NCI-H2107 treated with DMSO at 0.1 percent for 48 hours (cell line): ENCODE measurements around the gene TSTD2.

Experiments
- DNase-seq: peaks from one replicate; lab custom pipeline; 2025; ENCODE audit not compliant: unreplicated experiment; lab: John Stamatoyannopoulos, UW

The TSTD2 gene

DNA sequence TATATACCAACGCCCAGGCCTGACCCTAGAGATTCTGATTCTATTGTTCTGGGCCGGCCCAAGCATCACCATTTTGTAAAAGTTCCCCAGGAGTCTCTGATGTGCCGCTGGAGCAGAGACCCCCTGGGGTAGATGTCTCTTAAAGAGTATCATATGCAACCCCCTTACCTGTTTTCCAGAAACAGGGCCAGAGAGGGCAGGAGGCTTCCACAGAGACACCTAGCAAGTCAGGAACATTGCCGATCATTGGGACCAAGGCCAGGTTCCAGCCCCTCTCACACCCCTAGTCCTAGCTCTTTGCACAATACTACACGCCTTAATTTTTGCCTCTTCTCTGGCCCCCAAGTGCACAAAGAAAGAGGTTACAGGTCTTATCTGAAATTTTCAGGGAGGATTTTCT lies 67.9 kb downstream of the TSTD2 start:
- no peak for DNase-seq

DNA sequence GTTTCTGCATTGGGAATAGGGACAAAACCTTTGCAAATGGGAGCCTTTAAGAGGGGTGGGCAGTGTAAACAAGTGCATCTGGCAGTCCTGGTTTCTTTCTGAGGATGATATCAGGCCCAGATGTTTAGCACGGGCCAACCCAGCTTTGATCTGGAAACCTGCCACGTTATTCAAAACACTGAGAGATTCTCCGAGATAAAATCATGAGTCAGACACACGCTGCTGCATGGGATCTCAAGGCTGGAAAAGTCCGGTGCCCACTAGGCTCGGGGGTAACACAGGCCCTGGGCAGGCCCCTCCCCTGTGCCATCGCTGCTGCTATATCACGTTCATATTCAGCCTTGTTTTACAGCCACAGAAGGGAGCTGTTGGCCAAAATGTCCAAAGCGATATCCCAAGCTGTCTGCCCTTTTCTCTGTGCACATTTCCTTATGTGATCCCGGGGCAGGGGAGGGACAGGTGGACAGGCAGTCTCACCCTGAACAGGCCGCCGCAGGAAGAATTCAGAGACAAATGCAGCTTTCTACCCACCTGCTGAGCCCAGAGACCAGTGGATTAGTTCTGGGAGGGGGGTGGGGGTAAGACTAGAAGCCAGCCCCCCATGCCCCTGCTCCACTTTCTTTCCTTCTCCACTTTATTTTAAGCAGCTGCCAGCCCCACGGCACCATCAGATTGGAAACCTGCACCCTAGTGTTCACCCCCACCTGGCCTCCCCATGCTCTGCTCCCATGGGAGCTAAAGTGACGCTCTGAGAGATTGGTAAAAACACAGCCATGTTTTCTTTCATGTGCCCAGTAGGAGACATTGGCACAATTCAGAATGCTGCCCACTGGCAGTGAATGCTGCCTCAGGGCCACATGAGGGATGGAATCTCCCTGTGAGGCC lies 68.6 kb downstream of the TSTD2 start:
- DNase-seq = peak; percentile 29

DNA sequence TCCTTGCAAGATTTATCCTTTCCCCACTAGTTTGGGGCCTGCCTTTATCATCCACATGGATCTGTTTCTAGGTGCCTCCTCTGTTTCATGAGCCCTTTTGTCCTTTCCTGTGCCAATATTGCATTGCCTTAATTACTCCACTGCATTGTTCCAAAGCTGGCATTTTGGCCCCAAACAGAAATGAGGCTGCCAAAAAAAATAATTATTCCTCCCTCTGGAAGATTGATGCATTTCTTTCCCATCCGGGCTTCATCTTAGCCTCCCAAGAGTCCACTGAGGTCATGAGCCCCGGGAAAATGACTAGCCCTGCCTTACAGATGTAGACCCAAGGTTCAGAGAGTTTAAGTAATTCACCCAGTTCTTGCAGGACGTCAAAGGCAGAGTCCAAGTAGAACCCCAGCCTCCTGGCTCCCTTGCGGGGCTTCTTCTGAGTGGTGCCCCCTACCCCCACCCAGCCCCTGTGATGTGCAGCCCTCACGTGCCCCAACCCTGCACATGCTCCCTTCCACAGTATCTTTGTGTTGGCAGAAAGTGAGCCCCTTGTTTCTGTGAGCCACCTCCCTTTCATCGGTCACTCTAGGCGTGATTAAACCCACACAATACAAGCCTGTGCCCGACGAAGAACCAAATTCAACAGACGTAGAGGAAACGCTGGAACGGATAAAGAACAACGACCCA lies 69.6 kb downstream of the TSTD2 start:
- no peak for DNase-seq

DNA sequence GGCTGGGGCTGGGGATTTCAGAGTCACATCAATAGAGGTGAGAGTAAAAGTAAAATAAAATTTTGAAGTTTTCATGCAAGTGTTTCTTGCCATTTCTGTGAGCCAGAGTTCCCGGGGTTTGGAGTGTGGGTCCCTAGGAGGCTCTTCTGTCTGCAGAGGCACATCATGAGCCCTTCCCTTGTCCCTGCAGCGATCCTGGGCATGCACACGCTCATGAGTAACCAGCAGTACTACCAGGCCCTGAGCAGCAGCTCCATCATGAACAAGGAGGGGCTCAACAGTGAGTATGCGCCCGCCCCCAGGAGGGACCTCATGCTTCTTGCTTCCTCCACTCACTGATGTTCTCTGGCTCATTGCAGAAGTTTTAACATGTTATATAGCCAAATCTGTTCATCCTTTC lies 70.6 kb downstream of the TSTD2 start:
- DNase-seq = no peak

DNA sequence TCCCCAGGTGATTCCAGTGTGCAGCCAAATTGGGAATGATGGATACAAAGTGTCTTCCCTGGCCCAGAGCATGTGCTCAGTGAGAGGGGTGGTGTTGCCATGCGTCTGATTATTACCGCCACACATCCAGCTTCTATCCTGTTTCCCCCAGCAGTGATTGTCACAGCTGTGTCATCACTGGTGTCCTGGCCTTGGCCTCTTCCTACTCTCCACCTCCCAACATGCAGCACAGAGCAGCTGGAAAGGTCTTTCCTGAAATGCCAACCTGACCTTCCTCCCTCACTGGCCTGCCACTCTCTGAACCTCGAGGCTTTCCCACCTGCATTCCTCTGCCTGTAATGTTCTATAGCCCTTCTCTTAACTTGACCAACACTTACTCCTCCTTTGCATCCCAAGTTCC lies 71.7 kb downstream of the TSTD2 start:
- DNase-seq = no peak

DNA sequence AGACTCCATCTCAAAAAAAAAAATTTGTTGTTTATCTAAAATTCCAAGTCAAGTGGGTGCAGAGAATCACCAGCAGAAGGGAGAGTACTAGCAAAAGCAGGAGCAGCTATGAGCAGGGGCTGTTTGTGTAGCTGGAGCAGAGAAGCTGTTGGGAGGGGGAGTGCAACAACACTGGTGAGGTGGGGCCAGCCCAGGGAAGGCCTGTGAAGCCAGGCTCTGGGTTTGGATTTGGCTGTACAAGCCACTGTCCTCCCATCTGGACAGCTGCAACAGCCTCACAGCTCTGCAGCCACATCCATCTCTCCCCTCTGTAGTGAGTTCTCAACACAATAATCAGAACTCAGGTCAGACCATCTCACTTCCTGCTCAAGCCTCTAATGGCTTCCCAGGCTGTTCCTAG lies 72.3 kb downstream of the TSTD2 start:
- no peak for DNase-seq

DNA sequence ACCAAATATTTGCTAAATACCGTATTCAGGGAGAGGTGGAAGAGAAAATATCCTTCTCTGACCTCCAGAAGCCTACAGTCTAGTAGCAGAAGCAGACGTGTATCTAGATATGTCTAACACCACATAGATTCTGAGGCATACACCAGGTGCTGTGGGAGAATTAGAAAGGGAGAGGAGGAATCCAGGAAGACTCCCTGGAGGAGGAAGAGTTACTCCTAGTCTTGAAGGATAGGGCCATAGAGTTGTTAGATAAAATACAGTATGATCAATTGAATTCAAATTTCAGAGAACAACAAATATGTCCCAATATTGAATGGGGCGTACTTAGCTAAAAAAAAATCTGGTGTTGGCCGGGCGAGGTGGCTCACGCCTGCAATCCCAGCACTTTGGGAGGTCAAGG lies 73.0 kb downstream of the TSTD2 start:
- no peak for DNase-seq

DNA sequence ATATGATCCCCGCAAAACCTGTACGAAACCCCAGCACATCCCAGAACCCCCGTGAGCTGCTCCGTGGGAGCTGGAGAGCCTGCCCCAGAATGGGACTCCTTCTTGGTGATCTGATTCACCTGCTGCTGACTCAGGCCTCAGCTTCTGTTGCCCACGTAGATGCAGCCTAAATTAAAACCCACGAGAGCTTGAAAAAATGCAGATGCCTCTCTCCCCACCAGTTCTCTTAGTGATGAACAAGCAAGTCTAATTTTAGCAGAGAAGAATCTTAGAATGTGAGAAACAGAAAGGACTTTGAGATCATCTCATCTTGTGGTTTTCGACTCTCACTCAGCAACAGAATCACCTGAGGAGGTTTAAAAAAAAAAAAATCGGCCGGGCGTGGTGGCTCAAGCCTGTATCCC lies 74.1 kb downstream of the TSTD2 start:
- DNase-seq = no peak

DNA sequence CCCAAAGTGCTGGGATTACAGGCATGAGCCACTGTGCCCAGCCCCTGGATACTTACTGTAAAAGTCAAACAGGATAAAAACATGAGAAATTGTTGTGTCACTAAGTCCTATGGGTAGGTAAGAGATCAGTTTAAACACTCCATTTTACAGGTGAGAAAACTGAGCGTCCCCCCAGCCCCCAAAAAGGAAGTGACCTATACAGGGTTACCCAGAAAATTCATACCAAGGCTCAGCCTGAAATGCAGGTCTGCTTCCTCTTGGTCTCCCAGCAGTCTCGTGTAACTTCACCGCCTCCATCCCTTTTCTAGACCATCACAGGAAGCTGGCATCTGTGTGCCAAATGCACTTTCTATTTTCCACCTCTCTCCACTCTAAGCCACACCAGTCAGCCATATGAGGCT lies 74.5 kb downstream of the TSTD2 start:
- no peak for DNase-seq

DNA sequence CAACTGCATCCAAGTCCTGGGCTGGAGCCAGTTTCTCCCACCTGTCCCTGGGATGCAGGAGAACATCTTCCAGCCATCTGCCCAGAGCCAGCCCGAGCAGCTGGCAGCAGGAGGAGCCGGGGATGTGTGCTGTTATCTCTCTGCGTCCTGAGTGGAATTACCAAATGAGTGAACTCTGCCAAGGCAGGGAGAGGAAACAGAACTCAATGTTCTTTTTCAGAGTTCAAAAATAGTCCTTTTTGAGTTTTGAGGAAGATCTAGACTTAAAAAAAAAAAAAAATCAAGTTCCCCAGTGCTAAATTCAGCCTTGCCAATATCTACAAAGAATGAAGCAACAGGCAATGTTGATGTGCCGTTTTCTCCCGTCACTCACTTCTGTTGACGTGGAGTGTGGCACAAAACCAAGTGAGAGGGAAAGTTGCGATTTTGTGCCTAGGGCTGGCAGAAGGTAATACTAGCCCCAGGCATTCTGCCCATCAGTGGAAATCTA lies 75.5 kb downstream of the TSTD2 start:
- DNase-seq = no peak

DNA sequence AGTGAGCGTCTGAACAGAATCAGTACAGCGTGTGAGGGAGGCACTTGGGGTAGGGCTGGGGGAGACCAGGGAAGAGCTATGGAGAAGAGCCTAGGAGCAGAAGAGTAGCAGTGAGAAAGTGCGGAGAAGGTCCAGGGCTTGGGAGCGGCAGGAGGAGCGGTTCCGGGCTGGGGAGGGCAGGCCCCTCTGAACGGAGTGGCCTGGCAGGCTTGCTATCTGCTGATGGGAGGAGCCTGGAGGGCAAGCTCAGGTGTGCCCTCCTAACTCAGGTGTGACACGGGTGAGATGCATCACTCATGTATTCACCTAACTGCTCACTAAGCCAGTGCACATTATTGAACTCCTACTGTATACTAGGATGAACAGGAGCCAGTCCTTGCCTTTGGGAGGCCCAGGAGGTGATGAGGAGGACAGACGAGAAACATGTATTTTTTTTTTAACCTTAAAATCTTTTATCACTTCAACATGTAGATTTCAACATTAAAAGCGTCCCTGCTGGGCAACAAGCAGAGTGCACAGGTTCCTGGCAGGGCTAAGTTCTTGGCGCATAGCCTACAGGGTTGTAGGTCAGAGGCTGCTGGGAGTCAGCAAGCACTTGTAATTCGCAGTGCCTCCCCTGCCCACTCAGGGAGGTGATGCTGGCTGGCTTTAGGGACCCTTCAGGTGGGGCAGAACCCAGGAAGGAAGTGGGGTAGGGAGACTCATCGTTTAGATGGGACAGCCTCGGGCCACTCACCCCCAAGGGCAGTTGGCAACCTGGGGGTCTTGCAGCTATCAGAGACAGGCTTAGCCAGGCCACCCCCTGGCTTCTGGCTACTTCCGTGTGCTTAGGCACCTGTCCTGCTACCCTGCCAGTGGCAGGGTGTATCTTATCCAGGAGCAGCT lies 76.2 kb downstream of the TSTD2 start:
- DNase-seq = no peak

DNA sequence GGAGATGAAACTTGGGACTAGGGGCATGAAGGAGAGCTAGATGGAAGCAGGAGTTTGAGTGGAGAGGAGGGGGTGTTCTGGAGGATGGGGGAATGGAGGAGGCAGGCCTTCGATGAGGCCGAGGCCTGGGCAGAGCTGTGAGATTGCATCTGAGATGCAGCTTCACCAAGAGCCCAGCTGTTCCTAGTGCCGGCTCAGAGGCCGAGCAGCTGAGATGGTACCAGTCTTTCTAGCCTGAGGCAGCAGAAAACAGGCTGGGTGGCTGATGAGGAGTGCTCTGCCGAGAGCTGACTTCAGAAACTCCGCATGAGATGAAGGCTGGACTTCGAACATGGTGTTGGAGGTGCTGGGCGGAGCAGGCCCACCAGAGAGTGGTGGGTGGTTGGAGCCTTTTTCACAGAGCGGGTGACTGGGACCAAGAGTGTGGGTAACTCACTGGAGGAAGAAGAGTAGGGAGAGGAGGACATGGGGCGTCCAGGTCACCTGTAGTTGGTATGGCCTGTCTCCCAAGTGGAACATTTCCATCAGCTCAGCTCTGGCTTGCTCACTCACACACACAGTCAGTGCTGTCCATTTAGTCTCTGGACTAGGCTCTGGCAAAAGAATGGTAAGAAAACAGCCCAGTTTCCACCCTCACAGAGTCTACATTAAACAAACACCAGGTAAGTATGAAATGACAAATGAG lies 77.0 kb downstream of the TSTD2 start:
- no peak for DNase-seq

DNA sequence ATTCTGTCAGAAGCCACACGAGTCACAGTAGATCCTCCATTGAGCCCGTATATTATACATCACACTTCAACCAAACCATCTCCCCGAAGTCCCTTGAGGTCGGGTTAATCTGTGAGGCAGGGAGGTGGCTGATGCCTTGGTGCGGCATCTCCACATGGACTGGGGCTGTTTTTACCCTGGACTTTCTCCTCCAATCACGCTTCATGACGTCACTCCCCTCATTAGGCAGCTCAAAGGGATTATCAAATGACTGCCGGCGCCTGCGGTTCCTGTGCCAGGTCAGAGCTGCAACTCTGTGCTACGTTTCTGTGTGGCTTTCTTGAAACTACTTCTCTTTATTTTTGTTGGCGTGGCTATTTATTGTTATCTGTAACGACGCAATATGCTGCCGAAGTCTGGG lies 78.0 kb downstream of the TSTD2 start:
- DNase-seq = no peak

DNA sequence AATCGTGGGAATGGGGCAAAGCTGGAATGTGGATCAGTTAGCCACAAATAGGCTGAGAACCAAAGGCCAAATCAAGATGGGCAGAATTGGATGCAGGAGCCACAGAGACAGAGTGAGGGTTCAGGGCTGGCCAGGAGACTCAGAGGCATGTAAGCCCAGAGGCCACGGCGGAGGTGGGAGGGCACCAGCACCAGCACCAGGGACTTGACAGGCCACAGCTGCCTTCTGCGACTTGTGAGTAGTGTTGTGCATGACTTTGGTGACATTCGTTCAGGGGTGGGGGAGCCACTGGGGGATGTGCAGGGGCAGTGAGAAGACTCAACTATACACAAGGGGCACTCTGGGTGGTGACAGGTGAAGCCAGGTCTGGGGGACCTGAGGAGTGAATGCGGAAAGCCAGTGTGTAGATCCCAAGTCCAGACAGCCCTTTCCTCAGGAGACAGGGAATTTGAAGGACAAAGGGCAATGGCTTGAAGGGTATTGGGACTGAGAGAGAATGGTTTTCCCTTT lies 78.5 kb downstream of the TSTD2 start:
- DNase-seq = no peak

DNA sequence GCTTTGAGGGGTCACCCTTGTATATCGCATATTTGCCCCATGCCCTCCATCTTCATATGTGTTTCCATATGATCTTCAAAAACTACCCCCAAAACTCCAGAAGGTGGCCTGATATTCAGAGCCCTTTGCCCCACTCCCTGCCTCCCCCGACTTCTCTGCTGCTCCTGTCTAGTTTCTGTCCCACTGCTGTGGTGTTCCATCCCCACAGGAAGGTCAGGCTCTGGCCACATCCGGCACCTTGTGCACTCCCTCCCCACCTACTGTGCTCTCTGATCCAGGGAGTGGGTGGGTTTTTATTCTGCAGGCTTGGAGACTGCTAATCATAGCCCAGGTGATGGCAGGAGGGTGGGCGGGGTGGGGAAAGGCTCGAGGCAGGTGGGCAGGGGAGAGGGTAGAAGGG lies 79.3 kb downstream of the TSTD2 start:
- DNase-seq = no peak

DNA sequence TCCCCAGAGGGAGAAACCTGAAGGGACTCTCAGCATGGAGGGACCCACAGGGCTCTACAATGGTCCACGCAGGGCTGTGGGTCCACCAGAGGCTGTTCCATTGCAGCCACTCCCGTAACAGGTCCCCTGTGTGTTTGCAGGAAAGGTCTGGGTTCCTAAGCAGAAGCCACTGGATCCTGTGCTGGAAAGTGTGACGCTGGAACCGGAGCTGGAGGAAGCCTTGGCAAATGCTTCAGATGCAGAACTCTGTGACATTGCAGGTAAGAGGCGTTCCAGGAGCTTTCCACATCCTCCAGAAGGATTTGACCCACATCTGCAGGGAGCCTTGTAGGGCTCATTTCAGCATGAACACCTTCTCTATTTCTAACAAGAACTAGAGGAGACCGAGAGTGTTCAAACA lies 80.0 kb downstream of the TSTD2 start:
- DNase-seq = no peak

DNA sequence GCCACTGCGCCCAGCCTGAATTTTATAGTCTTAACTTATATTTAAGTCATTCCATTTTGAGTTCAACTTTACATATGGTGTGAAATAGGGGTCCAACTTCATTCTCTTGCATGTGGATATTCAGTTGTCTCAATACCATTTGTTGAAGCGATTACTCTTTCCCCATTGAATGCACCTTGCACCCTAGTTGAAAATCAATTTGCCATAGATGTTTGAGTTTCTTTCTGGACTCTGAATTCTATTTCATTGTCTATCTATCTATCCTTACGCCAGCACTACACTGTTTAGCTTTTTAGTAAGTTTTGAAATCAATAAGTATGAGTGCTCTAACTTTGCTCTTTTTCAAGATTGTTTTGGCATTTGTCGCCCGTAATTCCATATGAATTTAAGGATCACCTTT lies 81.9 kb downstream of the TSTD2 start:
- no peak for DNase-seq

DNA sequence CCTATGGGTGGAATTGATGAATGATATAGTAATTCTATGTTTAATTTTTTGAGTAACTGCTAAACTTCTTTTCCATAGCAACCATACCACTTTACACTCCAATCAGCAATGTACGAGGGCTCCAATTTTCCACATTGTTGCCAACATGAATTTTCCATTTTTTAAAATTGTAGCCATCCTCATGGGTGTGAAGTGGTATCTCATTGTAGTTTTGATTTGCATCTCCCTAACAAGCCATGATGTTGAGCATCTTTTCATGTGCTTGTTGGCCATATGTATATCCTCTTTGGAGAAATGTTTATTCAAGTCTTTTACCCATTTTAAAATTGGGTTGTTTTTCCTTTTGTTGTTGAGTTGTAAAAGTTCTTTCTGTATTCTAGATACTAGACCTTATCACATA lies 82.8 kb downstream of the TSTD2 start:
- no peak for DNase-seq
